ENCODE data around the gene KRTAP4-8.

KRTAP4-8 gene

GRCh38 chr17:41067281-41067680 is 30.7 kb downstream of the KRTAP4-8 start:
- CTCF ChIA-PET, result no interaction called here

GRCh38 chr17:41065829-41066624 is 31.9 kb downstream of the KRTAP4-8 start, which contains the start of gene KRTAP2-4:
Gene KRTAP2-4 (minus strand): TSS chr17:41065879. CDS start chr17:41065845, 34 bp downstream.
- H3K27ac ChIP-seq (ENCODE audit: extremely low read depth, low read depth, low read length), result no peak within 1 kb of the TSS
- H3K4me3 ChIP-seq (ENCODE audit: low read depth, low read length), result no peak within 1 kb of the TSS
- no peak for TF ChIP-seq ZNF24 (tag by site-specific recombination; IDR thresholded peaks at IDR 0.05)
- TF ChIP-seq ZNF777 (tag by site-specific recombination; IDR thresholded peaks at IDR 0.05; ENCODE audit: borderline replicate concordance), result no peak
- no peak for TF ChIP-seq ZNF354C (tag by site-specific recombination; IDR thresholded peaks at IDR 0.05; ENCODE audit: borderline replicate concordance, low read depth)
- H3K9me3 ChIP-seq (ENCODE audit: control insufficient read depth, insufficient read depth, low read depth, low read length), result no peaks in the 10 kb centered on the region
- H3K4me1 ChIP-seq (ENCODE audit: control insufficient read depth, insufficient read depth, low read length), result no peaks in the 10 kb centered on the region
- POLR2A ChIA-PET, result no interaction called here
- no peaks in the 10 kb centered on the region for H3K36me3 ChIP-seq (ENCODE audit: control insufficient read depth in 2 of 2, insufficient read depth in 1 of 2, low read length in 2 of 2)
- CTCF ChIA-PET, result no interaction called here

More at GRCh38 chr17:41067281-41067680, 30.7 kb downstream of the KRTAP4-8 start:
- no peaks in the 10 kb centered on the region for H3K4me1 ChIP-seq (ENCODE audit: control insufficient read depth, insufficient read depth, low read length)
- POLR2A ChIA-PET, result no interaction called here
- no peaks in the 10 kb centered on the region for H3K36me3 ChIP-seq (ENCODE audit: control insufficient read depth in 2 of 2, insufficient read depth in 1 of 2, low read length in 2 of 2)
- TF ChIP-seq ELK4 (IDR thresholded peaks at IDR 0.05; ENCODE audit: borderline replicate concordance, low read depth, low read length) (no peak), BCL11B (tag by site-specific recombination; IDR thresholded peaks at IDR 0.05; ENCODE audit: low read depth) (no peak), HOXC10 (CRISPR knock-in tag; IDR thresholded peaks at IDR 0.05) (no peak), ZNF560 (tag by site-specific recombination; IDR thresholded peaks at IDR 0.05; ENCODE audit: borderline replicate concordance) (no peak), ZNF169 (tag by site-specific recombination; IDR thresholded peaks at IDR 0.05) (no peak), ZNF596 (tag by site-specific recombination; IDR thresholded peaks at IDR 0.05) (no peak), ZBTB20 (tag by site-specific recombination; IDR thresholded peaks at IDR 0.05) (no peak), ZBTB7A (tag by site-specific recombination; IDR thresholded peaks at IDR 0.05; ENCODE audit: low read depth) (no peak), ZNF707 (tag by site-specific recombination; IDR thresholded peaks at IDR 0.05) (no peak), HIC1 (tag by site-specific recombination; IDR thresholded peaks at IDR 0.05) (no peak), ZFP37 (tag by site-specific recombination; IDR thresholded peaks at IDR 0.05) (no peak), ZNF843 (tag by site-specific recombination; IDR thresholded peaks at IDR 0.05) (no peak), ZNF513 (tag by site-specific recombination; IDR thresholded peaks at IDR 0.05) (no peak), ZXDB (tag by site-specific recombination; IDR thresholded peaks at IDR 0.05) (no peak), ZIC2 (tag by site-specific recombination; IDR thresholded peaks at IDR 0.05) (no peak), ZNF426 (tag by site-specific recombination; IDR thresholded peaks at IDR 0.05) (no peak), ZNF558 (tag by site-specific recombination; IDR thresholded peaks at IDR 0.05) (no peak), HOXA7 (CRISPR knock-in tag; IDR thresholded peaks at IDR 0.05; ENCODE audit: borderline replicate concordance) (no peak), ZNF600 (tag by site-specific recombination; IDR thresholded peaks at IDR 0.05) (no peak)
- TF ChIP-seq, protein P1, sequence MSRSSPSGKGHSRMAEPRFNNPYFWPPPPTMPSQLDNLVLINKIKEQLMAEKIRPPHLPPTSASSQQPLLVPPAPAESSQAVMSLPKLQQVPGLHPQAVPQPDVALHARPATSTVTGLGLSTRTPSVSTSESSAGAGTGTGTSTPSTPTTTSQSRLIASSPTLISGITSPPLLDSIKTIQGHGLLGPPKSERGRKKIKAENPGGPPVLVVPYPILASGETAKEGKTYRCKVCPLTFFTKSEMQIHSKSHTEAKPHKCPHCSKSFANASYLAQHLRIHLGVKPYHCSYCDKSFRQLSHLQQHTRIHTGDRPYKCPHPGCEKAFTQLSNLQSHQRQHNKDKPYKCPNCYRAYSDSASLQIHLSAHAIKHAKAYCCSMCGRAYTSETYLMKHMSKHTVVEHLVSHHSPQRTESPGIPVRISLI (tag by site-specific recombination; IDR thresholded peaks at IDR 0.05), result no peak
- H3K27ac ChIP-seq (ENCODE audit: extremely low read depth, low read depth, low read length), result no peak overlapping the region
- no peaks in the 10 kb centered on the region for H3K9me3 ChIP-seq (ENCODE audit: control insufficient read depth, insufficient read depth, low read depth, low read length)
- H3K4me3 ChIP-seq (ENCODE audit: low read depth, low read length), result no peak overlapping the region
